ENCODE results near the gene DNAJC1. TPM values are rescaled to one million over a fixed set of nuclear protein-coding genes. Genes with fewer than 3 reads are reported as not detected.

Gene DNAJC1
- total RNA-seq, 4 donors from 2014 or later, result 27.4 to 59.5 (median 37.6) TPM

GRCh38 chr10:21757185-21757901, 246.2 kb downstream of the DNAJC1 start:
- Histone ChIP-seq H3K27ac (no peak overlapping the region), H3K4me1 (no peaks in the 10 kb centered on the region), H3K9me3 (no peaks in the 10 kb centered on the region), H3K4me3 (no peak overlapping the region), H3K36me3 (no peaks in the 10 kb centered on the region), H3K27me3 (no peaks in the 10 kb centered on the region)
- TF ChIP-seq POLR2A (IDR thresholded peaks at IDR 0.05) (no peak), CTCF (IDR thresholded peaks at IDR 0.05) (no peak)
- intact Hi-C loops (cut with DNase I; ENCODE audit: low total_unique reads), result no loop called here
- DNase-seq, result no peak

- H3K36me3 ChIP-seq, result no peaks in the 10 kb centered on the region
- no peaks in the 10 kb centered on the region for H3K27me3 ChIP-seq
- H3K9me3 ChIP-seq, result no peaks in the 10 kb centered on the region
- H3K4me3 ChIP-seq, result no peak overlapping the region
- TF ChIP-seq POLR2A (IDR thresholded peaks at IDR 0.05), result no peak
- TF ChIP-seq CTCF (IDR thresholded peaks at IDR 0.05), result no peak
- H3K4me1 ChIP-seq, result no peaks in the 10 kb centered on the region
- DNase-seq, result no peak
- intact Hi-C loops (cut with DNase I; ENCODE audit: low total_unique reads), result no loop called here
- H3K27ac ChIP-seq, result no peak overlapping the region
Measured at GRCh38 chr10:21756707-21757106, 246.8 kb downstream of the DNAJC1 start.

GRCh38 chr10:21754410-21755011, 249.0 kb downstream of the DNAJC1 start:
- no peaks in the 10 kb centered on the region for H3K36me3 ChIP-seq
- H3K27me3 ChIP-seq, result no peaks in the 10 kb centered on the region
- H3K4me1 ChIP-seq, result no peaks in the 10 kb centered on the region
- no peak overlapping the region for H3K4me3 ChIP-seq
- intact Hi-C loops (cut with DNase I; ENCODE audit: low total_unique reads), result no loop called here
- no peak for DNase-seq
- H3K9me3 ChIP-seq, result no peaks in the 10 kb centered on the region
- no peak overlapping the region for H3K27ac ChIP-seq
- TF ChIP-seq CTCF (IDR thresholded peaks at IDR 0.05), result no peak
- TF ChIP-seq POLR2A (IDR thresholded peaks at IDR 0.05), result no peak

- TF ChIP-seq POLR2A (IDR thresholded peaks at IDR 0.05), result no peak
- no peak for TF ChIP-seq CTCF (IDR thresholded peaks at IDR 0.05)
- H3K4me3 ChIP-seq, result no peak overlapping the region
- no peaks in the 10 kb centered on the region for H3K27me3 ChIP-seq
- no peak overlapping the region for H3K27ac ChIP-seq
- no peak for DNase-seq
- intact Hi-C loops (cut with DNase I; ENCODE audit: low total_unique reads), result no loop called here
- H3K9me3 ChIP-seq, result no peaks in the 10 kb centered on the region
- H3K4me1 ChIP-seq, result no peaks in the 10 kb centered on the region
- no peaks in the 10 kb centered on the region for H3K36me3 ChIP-seq
Measured at GRCh38 chr10:21753497-21754270, 249.8 kb downstream of the DNAJC1 start.
